Stimulated activated CD8-positive, alpha-beta memory T cell treated with anti-CD3 and anti-CD28 coated beads, Interleukin-15, amount 100 ng/mL, for 48 hours (primary cell): Measurements from ENCODE around the gene ZNF581.

Source experiments
- DNase-seq, 2 donors: peaks; one replicate each; pipeline ENCODE4 v3.0.0-alpha.2; 2020; ENCODE audit warnings: low read depth in 2 of 2

Gene ZNF581

DNA sequence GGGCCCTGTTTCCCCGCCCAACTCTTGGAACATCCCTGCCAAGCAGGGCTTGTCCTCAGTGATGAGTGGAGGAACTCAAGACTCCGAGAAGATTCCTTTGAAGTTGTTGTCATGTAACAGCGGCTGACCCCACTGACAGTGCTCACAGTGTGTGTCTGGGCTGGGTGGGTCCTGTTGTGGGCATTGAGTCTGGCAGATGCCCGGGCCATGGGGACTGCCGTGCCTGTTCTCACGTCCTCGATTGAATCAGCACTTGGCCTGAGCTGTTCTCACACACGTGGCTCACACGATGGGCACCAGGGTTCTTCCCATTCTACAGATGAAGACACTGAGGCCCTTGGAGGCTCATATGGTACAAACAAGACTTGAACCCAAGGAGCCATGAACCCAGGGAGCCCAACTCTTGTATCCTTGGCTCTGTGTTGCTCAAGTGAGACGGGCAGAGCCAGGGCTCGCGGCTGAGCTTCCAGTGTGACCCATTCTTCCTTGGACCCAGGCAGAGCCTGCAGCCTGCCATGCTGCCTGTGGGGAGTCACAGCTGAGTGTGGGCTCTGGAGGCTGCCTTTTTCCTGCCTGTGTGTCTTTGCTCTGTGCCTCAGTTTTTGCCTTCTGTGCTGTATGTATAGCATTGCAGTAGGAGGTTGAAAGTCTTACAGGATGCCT lies 23.0 kb downstream of the ZNF581 start:
- DNase-seq: no peak

DNA sequence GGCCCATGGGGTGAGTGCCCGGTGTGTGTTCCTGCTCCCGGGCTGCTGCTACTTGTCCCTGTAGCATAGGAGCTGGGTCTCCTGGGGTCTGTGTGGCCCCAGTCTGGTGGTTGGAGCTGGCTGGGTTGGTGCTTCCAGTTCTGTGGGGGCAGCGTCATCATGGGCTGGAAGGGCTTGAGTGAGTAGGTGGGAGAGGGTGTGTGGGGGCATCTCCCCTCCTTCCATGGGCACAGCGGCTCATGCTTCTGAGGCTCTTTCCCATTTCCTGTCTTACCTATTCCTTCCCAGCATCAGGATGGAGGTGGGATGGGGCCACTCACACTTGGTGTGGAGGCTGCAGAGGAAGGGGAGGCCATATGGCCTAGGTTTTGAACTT lies 23.5 kb downstream of the ZNF581 start:
- no peak for DNase-seq

- no peak for DNase-seq
These were observed 24.1 kb downstream of the ZNF581 start for GRCh38 chr19:55667511-55667910.

GRCh38 chr19:55667958-55668357 lies 24.5 kb downstream of the ZNF581 start:
- DNase-seq: no peak

DNA sequence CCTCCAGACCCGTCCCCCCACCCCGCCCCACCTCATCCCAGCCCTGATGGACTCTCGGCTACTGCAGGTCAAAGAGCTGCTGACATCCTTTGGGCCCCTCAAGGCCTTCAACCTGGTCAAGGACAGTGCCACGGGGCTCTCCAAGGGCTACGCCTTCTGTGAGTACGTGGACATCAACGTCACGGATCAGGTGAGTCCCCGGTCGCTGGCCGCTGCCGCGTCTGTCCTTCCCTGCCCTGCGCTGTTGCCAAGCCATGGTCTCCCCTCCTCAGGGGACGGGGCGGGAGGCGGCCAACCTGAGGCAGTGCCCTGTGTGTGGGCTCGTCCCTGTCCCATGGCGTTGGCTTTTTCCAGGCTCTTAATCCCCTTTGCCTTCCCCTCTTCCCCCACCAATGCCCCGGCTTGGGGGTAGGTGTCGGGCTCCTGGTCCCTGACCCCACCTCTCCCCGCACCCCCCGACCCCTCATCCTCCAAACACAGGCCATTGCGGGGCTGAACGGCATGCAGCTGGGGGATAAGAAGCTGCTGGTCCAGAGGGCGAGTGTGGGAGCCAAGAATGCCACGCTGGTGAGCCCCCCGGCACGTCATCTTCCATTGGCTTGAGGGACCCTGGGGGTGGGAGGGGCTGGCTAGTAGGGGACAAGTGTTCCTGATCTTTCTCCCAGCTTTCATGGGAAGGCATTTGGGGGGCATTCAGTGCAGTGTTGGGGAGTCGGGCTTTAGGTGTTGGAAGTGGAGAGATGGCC lies 25.3 kb downstream of the ZNF581 start:
- no peak for DNase-seq

- DNase-seq: no peak
These were observed 26.2 kb downstream of the ZNF581 start for GRCh38 chr19:55669418-55670279.

DNA sequence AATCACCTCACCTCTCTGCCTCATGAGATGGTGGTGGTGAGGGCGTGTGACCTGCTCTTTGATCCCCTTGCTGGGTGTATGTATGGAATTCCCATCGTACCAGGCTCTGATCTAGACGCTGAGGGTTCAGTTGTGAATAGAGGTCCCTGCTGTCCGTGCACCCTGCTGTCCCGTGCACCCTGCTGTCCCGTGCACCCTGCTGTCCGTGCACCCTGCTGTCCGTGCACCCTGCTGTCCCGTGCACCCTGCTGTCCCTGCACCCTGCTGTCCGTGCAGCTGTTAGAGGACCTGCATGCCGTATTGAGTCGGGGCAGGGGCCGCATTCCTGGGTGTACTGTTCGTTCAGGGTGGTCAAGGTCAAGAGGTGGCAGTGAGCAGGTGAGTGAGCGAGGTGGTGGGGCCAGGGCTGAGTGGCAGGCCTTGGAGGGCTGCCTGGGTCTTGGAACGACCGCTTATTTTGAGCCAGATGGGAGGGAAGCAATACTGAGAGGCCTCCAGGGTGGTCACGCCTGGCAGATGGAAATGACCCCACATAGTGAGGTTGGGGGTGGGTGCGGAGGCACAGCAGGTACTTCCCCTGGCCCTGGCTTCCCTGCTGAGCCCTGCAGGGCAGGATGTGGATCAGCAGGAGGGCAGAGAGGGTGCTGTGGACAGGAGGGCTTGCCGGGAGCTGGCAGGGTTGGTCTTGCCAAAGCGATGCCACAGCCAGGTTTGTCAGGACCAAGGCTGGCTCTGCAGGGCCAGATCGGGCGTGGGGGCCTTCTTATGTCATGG lies 27.0 kb downstream of the ZNF581 start:
- no peak for DNase-seq

- no peak for DNase-seq
These were observed 27.6 kb downstream of the ZNF581 start for GRCh38 chr19:55671054-55671378.

GRCh38 chr19:55672418-55672817 lies 29.0 kb downstream of the ZNF581 start:
- no peak for DNase-seq

DNA sequence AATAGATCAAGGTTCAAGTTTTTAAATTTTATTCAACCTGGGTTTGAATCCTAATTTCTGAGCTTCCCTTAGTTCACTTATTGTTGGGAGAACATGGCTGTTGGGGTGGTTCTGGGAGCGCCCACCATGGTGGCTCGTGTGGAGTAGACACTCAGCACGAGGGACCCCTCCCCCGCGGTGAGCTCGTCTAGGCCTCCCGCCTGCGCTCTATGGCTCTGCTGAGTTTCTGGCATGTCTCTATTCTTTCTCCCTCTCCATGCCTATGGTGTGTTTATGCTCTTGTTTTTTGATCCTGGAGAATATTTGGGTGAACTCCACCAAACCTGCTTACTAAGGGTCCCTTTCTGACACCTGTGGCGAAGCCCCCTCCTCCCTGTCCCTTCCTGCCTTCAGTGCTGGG lies 30.0 kb downstream of the ZNF581 start:
- no peak for DNase-seq

GRCh38 chr19:55673889-55674288 lies 30.4 kb downstream of the ZNF581 start:
- DNase-seq: no peak

GRCh38 chr19:55674459-55674840 lies 31.0 kb downstream of the ZNF581 start:
- no peak for DNase-seq

GRCh38 chr19:55674841-55675660 lies 31.6 kb downstream of the ZNF581 start, which contains the start of gene EPN1:
EPN1 (plus strand) TSS chr19:55675226; CDS start chr19:55678628, 3,402 bp downstream.
- DNase-seq: peak; percentile 98

DNA sequence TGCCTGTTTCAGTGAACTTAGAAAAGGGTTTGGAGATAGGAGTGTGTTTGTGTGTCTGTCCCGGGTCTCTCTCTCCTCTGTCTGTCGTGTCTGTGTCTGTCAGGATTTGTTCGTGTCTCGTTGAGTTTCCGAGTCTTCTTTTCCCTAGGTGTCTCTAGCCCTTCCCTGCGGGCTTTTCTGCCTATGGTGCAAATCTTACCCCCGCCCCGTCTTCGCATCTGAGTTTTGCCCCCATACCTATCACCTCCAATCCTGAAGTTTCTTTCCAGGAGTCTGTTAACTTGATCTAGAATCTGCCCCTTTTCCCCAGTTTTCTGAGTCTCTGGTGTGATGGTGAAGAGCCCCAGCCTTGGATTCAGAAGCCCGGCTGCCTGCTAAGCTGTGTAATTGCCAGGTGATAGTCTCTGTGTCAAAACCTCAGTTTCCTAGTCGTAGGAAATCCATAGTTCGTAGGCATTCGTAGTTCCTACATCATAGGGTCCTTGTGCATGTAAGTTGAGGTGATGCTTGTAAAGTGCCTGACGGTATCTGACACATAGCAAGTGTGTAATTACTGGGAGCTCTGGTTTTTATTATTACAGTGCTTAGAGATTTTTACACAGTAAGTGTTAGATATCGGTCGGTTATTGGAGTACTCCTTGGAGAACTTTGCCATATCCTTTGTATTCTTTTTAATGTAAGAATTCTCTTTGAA lies 32.4 kb downstream of the ZNF581 start:
- DNase-seq: no peak

GRCh38 chr19:55676383-55676782 lies 32.9 kb downstream of the ZNF581 start:
- no peak for DNase-seq

DNA sequence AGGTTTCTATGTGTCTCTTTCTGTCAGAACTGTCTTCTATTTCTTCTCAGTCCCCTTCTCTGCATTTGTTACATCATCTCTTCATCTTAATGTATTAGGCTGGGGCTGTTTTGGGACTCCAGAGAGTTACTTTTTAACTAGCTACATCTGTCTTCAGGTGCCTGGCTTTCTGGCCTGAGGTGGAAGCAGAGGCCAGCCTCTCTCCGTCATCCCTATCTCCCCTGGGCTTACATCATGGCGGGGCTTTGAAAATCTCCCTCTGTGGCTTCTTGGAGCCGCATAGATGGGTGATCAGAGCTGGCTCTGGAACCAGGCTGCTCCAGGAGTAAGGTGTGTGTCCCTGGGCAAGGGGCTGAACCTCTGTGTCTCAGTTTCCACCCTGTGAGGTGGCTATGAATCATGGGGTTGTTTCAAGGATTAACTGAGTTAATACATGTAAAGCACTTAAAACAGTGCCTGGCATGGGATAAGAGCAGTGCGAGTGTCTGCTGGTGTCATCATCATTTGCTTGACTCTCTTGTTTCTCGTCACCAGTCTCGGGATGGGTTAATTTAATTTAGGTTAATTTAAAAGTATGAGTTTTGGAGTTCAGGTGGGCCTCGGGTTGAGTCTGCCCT lies 33.5 kb downstream of the ZNF581 start:
- no peak for DNase-seq

DNA sequence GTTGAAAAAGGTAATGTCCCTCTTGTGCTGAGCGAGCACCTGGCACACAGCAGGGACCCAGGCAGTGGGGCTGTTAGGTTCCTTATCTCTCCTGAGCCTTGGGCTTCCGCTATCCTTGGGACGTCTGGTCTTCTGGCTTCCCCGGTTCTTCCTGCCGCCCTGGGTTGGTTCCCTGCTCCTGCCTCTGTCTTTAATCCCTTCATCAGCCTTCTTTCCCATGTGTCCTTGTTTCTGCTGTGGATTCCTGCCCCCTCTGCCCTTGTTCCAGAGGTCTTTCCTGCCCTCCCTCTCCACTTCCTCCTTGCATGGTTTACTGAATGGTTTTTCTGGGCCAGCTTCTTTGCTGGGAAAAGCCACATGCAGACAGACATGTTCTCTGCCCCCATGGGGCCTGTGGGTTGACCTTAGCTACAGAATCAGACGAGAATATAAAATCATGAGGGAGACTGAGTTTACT lies 34.2 kb downstream of the ZNF581 start:
- no peak for DNase-seq

DNA sequence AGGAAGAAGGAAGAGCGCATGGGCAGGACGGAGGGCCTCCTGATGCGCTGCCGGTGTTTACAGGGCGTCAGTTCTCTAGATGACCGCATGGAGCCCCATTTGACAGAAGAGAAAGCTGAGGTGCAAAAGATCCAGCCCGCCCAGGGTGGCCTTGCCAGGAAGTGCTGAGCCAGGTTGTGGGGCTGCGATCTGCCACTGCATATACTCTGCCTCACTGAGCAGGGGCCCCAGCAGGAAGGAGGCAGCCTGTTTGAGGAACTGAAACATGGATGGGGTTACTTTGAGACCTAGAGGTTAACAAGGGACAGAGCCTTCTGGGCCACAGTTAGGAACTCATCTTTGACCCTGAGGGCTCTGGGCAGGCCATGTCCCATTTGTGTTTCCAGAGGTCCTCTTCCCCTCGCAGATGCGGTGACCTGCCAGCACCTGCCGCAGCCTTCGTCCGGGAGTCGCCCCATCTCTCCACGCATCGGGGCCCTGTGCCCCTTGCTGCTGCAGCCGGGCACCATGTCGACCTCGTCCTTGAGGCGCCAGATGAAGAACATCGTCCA lies 34.7 kb downstream of the ZNF581 start:
- no peak for DNase-seq
